ENCODE measurements around the gene HOMER2. TPM values are rescaled to one million over a fixed set of nuclear protein-coding genes. Genes with fewer than 3 reads are reported as not detected.

Gene HOMER2
- total and polyA plus RNA-seq, 9 of the 15 experiments (the other 6 are each of a cell fraction or from before 2014, with no cell fraction given): 0.13 to 0.47 (median 0.29) TPM; not detected in 1

DNA sequence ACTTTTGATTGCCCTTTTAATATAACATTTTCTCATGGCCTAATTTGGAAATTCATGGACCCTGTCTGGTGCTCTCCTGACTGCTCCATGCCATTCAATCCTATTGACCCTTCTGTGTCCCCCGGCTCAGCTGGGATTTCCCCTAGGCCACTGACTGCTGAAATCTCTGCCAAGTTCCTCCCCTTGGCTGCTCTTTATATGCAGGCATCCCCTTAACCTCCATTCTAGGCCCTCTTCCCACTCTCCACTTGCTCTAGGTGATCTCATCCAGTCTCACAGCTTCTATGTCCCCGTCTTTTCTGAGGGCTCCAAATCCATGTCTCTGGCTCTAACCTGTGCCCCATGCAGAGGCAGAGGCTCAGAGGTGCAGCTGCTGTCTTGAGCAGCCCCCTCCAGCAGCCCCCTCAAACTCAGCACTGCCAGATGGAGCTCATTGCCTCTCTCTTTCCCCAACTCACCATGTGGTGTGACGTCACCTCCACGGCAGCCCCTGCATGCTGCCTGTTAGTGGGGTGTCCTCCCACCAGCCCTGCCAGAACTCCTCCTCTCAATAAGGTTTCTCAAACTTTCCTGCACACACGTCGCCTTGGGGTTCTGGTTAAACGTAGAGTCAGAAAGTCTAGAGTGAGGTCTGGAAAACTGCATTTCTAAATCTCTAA, 153.2 kb downstream of the HOMER2 start (continued):
- TF ChIP-seq, protein P1, sequence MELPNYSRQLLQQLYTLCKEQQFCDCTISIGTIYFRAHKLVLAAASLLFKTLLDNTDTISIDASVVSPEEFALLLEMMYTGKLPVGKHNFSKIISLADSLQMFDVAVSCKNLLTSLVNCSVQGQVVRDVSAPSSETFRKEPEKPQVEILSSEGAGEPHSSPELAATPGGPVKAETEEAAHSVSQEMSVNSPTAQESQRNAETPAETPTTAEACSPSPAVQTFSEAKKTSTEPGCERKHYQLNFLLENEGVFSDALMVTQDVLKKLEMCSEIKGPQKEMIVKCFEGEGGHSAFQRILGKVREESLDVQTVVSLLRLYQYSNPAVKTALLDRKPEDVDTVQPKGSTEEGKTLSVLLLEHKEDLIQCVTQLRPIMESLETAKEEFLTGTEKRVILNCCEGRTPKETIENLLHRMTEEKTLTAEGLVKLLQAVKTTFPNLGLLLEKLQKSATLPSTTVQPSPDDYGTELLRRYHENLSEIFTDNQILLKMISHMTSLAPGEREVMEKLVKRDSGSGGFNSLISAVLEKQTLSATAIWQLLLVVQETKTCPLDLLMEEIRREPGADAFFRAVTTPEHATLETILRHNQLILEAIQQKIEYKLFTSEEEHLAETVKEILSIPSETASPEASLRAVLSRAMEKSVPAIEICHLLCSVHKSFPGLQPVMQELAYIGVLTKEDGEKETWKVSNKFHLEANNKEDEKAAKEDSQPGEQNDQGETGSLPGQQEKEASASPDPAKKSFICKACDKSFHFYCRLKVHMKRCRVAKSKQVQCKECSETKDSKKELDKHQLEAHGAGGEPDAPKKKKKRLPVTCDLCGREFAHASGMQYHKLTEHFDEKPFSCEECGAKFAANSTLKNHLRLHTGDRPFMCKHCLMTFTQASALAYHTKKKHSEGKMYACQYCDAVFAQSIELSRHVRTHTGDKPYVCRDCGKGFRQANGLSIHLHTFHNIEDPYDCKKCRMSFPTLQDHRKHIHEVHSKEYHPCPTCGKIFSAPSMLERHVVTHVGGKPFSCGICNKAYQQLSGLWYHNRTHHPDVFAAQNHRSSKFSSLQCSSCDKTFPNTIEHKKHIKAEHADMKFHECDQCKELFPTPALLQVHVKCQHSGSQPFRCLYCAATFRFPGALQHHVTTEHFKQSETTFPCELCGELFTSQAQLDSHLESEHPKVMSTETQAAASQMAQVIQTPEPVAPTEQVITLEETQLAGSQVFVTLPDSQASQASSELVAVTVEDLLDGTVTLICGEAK (IDR thresholded peaks at IDR 0.05): no peak
- TF ChIP-seq, protein P1 (CRISPR knock-in tag; IDR thresholded peaks at IDR 0.05): no peak
- no peak for TF ChIP-seq E2F3 (CRISPR knock-in tag; IDR thresholded peaks at IDR 0.05)
- TF ChIP-seq FOXK2 (conservative IDR thresholded peaks at IDR 0.05 in 1 of 2, IDR thresholded peaks at IDR 0.05 in 1 of 2; ENCODE audit: low read depth in 2 of 2): no peak
- TF ChIP-seq ZNF347 (CRISPR knock-in tag; IDR thresholded peaks at IDR 0.05; ENCODE audit: low read depth): no peak
- no peak for TF ChIP-seq C11orf30 (IDR thresholded peaks at IDR 0.05; ENCODE audit: low read depth)
- TF ChIP-seq, protein P2, sequence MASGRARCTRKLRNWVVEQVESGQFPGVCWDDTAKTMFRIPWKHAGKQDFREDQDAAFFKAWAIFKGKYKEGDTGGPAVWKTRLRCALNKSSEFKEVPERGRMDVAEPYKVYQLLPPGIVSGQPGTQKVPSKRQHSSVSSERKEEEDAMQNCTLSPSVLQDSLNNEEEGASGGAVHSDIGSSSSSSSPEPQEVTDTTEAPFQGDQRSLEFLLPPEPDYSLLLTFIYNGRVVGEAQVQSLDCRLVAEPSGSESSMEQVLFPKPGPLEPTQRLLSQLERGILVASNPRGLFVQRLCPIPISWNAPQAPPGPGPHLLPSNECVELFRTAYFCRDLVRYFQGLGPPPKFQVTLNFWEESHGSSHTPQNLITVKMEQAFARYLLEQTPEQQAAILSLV (tag; IDR thresholded peaks at IDR 0.05): no peak
- TF ChIP-seq, protein P3, sequence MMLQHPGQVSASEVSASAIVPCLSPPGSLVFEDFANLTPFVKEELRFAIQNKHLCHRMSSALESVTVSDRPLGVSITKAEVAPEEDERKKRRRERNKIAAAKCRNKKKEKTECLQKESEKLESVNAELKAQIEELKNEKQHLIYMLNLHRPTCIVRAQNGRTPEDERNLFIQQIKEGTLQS (IDR thresholded peaks at IDR 0.05): peak; percentile 47; the same call in 1 of the 2 replicates
- TF ChIP-seq, protein P3 (CRISPR knock-in tag; conservative IDR thresholded peaks at IDR 0.05): no peak
- TF ChIP-seq CREM (IDR thresholded peaks at IDR 0.05; ENCODE audit: low read depth): 0 out of 2 replicates have a peak, but pooled peaks have one; percentile 22

All from K562 (cell line).